OCI-LY1 (cell line): Measurements from ENCODE around the gene GAN.

Experiments used
- H2AFZ ChIP-seq: fragments of 200-600 bp; sonication (generic), shearing (Covaris generic); 2 replicates; pipeline ENCODE4 v1.6.0; 2014; ENCODE audit warnings: antibody characterized with exemption, mild to moderate bottlenecking, low read length
- H3F3A ChIP-seq: fragments of 200-600 bp; sonication (generic), shearing (Covaris generic); 2 replicates; pipeline ENCODE4 v1.6.0; 2014; ENCODE audit warnings: mild to moderate bottlenecking, antibody characterized with exemption, low read length, moderate library complexity; ENCODE audit not compliant: insufficient read depth
- H3K27ac ChIP-seq: fragments of 200-600 bp; sonication (generic); 2 replicates; pipeline ENCODE4 v1.5.1; 2014; ENCODE audit warnings: low read length, mixed run types, mild to moderate bottlenecking, low read depth; ENCODE audit not compliant: poor library complexity, severe bottlenecking
- H3K27me3 ChIP-seq: fragments of 200-600 bp; sonication (generic); 2 replicates; pipeline ENCODE4 v1.6.0; 2014; ENCODE audit warnings: antibody characterized with exemption, mild to moderate bottlenecking, low read length, moderate library complexity; ENCODE audit not compliant: insufficient read depth
- H3K36me3 ChIP-seq: fragments of 200-600 bp; sonication (generic); 2 replicates; pipeline ENCODE4 v1.6.1; 2014; ENCODE audit warnings: mild to moderate bottlenecking, antibody characterized with exemption, low read length, moderate library complexity, mixed read lengths; ENCODE audit not compliant: insufficient read depth
- H3K4me1 ChIP-seq: fragments of 200-600 bp; sonication (generic); 2 replicates; pipeline ENCODE4 v1.5.1; 2014; ENCODE audit warnings: mild to moderate bottlenecking, low read length, moderate library complexity; ENCODE audit not compliant: insufficient read depth, severe bottlenecking
- H3K4me2 ChIP-seq: fragments of 200-600 bp; sonication (generic), shearing (Covaris generic); 2 replicates; pipeline ENCODE4 v1.6.1; 2014; ENCODE audit warnings: low read length
- H3K4me3 ChIP-seq: fragments of 200-600 bp; sonication (generic); 2 replicates; pipeline ENCODE4 v1.5.1; 2014; ENCODE audit warnings: low read length, low read depth, mild to moderate bottlenecking, mixed read lengths; ENCODE audit not compliant: poor library complexity, severe bottlenecking
- H3K79me2 ChIP-seq: fragments of 200-600 bp; shearing (Covaris generic); 2 replicates; pipeline ENCODE4 v1.6.1; 2016; ENCODE audit warnings: mixed run types, low read length, mixed read lengths; ENCODE audit not compliant: insufficient read depth
- H3K9ac ChIP-seq: fragments of 200-600 bp; sonication (generic), shearing (Covaris generic); 2 replicates; pipeline ENCODE4 v1.6.1; 2014; ENCODE audit warnings: mild to moderate bottlenecking, low read length, mixed read lengths
- H3K9me2 ChIP-seq: fragments of 200-600 bp; sonication (generic), shearing (Covaris generic); 2 replicates; pipeline ENCODE4 v1.6.1; 2014; ENCODE audit warnings: low read depth, mild to moderate bottlenecking, low read length, mixed read lengths
- H3K9me3 ChIP-seq: fragments of 200-600 bp; shearing (Covaris generic); 2 replicates; pipeline ENCODE4 v1.6.1; 2014; ENCODE audit warnings: low read length, mixed read lengths
- H4K20me1 ChIP-seq: fragments of 200-600 bp; sonication (generic), shearing (Covaris generic); 2 replicates; pipeline ENCODE4 v1.6.0; 2016; ENCODE audit warnings: mild to moderate bottlenecking, low read length; ENCODE audit not compliant: insufficient read depth
- EZH2 ChIP-seq: fragments of 200-600 bp; sonication (generic), shearing (Covaris generic); IDR thresholded peaks from 2 replicates; pipeline ENCODE4 v1.8.0; 2017; ENCODE audit warnings: borderline replicate concordance, mixed run types, mild to moderate bottlenecking, antibody characterized with exemption, low read length, moderate library complexity, mixed read lengths
- TF ChIP-seq, protein P1 (sequence below): fragments of 200-600 bp; sonication (generic), shearing (Covaris generic); IDR thresholded peaks from 2 replicates; pipeline ENCODE4 v1.5.1; 2017; ENCODE audit warnings: mild to moderate bottlenecking, antibody characterized with exemption, low read length, moderate library complexity, mixed read lengths

The GAN gene

DNA sequence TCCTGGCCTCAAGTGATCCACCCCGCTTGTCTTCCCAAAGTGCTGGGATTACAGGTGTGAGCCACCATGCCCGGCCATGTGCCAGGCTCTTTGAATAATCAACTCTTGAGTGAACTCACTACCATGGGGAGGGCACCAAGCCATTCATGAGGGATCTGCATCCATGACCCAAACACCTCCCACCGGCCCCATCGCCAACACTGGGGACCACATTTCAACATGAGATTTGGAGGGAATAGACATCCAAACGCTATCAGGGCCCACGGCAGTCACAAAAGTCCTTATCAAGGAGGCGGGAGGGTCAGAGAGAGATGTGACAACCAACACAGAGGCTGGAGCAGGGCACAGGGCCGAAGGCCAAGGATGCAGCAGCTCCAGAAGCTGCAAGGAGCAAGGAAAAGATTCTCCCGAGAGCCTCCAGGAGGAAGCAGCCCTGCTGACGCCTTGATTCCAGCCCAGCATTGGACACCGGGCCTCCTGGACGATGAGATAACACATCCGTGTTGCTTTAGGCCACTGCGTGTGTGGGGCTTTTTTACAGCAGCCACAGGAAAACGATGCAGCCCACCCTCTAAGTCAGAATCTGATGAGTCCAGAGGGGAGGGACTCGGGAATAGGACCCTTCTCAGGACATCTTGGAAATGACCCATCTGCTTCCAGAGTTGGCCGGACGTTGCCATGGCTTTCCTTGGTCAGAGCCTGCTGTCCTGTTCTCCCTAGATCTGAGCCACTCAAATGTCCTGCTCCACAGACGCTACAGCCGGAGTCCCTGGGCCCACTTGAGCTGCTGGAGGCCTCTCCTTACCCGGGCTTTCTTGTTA is 82.5 kb downstream of the GAN start:
- Histone ChIP-seq H3K79me2 (no peaks in the 10 kb centered on the region), H3K4me1 (no peaks in the 10 kb centered on the region), H3F3A (no peaks in the 10 kb centered on the region), H3K9ac (no peak overlapping the region), H2AFZ (no peak overlapping the region), H3K4me3 (no peak overlapping the region), H3K36me3 (no peaks in the 10 kb centered on the region; the same call in 1 of the 2 replicates), H3K4me2 (no peak overlapping the region), H3K27ac (no peak overlapping the region), H4K20me1 (no peaks in the 10 kb centered on the region), H3K9me2 (no peaks in the 10 kb centered on the region), H3K9me3 (no peaks in the 10 kb centered on the region), H3K27me3 (no peaks in the 10 kb centered on the region; the same call in 1 of the 2 replicates)
- TF ChIP-seq, protein P1, sequence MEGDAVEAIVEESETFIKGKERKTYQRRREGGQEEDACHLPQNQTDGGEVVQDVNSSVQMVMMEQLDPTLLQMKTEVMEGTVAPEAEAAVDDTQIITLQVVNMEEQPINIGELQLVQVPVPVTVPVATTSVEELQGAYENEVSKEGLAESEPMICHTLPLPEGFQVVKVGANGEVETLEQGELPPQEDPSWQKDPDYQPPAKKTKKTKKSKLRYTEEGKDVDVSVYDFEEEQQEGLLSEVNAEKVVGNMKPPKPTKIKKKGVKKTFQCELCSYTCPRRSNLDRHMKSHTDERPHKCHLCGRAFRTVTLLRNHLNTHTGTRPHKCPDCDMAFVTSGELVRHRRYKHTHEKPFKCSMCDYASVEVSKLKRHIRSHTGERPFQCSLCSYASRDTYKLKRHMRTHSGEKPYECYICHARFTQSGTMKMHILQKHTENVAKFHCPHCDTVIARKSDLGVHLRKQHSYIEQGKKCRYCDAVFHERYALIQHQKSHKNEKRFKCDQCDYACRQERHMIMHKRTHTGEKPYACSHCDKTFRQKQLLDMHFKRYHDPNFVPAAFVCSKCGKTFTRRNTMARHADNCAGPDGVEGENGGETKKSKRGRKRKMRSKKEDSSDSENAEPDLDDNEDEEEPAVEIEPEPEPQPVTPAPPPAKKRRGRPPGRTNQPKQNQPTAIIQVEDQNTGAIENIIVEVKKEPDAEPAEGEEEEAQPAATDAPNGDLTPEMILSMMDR: no peak

DNA sequence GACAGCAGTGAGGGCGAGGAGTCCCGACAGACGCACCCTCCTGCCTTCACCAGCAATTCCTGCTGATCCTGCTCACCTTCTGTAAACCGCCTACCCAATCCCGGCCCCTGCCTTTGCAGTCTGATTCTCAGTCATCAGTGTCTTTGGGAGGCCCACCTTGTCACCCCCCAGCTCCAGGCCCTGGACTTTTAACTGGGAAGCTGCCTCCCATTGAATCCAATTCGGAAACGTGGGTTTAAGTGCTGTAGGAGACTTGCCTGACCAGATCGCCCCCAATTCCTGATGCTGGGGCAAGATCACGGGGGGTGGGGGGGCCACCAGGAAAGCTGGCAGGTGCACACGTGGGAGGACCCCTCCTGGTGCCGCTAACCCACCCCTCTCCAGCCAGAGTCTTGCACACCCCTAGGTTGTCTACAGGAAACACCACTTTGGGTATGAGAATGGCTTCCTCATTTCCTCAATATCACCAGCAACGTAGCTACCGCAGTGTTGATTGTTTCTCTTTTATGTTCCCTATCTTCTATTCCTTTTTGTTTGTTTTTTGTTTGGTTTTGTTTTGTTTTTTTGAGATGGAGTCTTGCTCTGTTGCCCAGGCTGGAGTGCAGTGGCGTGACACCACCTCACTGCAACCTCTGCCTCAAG is 83.2 kb downstream of the GAN start:
- Histone ChIP-seq H3K9ac (no peak overlapping the region), H4K20me1 (no peaks in the 10 kb centered on the region)

DNA sequence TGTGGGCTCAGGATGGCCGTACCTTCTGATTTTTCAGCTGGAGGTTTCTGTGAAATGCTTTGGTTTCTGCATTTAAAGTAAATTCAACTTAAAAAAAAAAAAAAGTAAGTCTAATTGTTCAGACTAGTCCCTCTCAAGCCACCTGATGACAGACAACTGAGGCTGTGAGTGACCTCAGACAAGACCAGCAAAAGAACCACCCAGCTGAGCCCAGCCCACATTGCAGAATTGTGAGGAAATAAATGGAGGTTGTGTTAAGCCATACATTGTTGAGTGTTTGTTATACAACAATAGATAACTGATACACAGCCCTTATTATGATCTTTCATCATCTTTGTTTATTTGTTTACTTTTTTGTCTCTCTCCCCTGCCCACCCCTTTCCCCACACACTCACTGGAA is 85.1 kb downstream of the GAN start:
- Histone ChIP-seq H3K4me3 (no peak overlapping the region), H3K4me2 (no peak overlapping the region), H4K20me1 (no peaks in the 10 kb centered on the region), H3F3A (no peaks in the 10 kb centered on the region), H3K79me2 (no peaks in the 10 kb centered on the region), H3K27ac (no peak overlapping the region), H3K27me3 (no peaks in the 10 kb centered on the region; the same call in 1 of the 2 replicates), H2AFZ (no peak overlapping the region), H3K4me1 (peaks cover 12% of the 10 kb centered on the region), H3K36me3 (no peaks in the 10 kb centered on the region; the same call in 1 of the 2 replicates), H3K9me2 (no peaks in the 10 kb centered on the region), H3K9ac (no peak overlapping the region), H3K9me3 (no peaks in the 10 kb centered on the region)
- TF ChIP-seq, protein P1: no peak
- no peak for TF ChIP-seq EZH2

More for the DNA sequence above, 83.2 kb downstream of the GAN start:
- Histone ChIP-seq H3K79me2 (no peaks in the 10 kb centered on the region), H3K27me3 (no peaks in the 10 kb centered on the region; the same call in 1 of the 2 replicates), H3K27ac (no peak overlapping the region), H3K4me3 (no peak overlapping the region), H3K36me3 (no peaks in the 10 kb centered on the region; the same call in 1 of the 2 replicates), H3F3A (no peaks in the 10 kb centered on the region), H3K4me1 (no peaks in the 10 kb centered on the region), H3K4me2 (no peak overlapping the region), H2AFZ (no peak overlapping the region), H3K9me2 (no peaks in the 10 kb centered on the region), H3K9me3 (no peaks in the 10 kb centered on the region)
- TF ChIP-seq EZH2: no peak
